ENCODE results near the gene ACADS.

DNA sequence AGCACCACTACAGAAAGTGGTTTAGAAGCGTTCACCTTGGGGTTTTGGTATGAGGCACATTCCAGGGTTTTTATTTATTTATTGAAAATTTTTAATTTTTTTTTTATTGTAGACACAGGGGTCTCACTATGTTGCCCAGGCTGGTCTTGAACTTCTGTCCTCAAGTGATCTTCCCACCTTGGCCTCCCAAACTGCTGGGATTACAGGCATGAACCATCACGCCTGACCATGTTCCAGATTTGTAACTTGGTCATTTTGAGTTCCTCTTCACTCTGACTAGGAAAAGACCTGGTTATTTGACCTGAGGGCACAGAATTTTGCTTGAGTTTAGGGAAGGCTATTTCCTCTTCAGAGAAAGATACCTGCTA is 35.6 kb upstream of the ACADS start:
- no peak for TF ChIP-seq SP1 (CRISPR knock-in tag; conservative IDR thresholded peaks at IDR 0.05)
- TF ChIP-seq, protein P1, sequence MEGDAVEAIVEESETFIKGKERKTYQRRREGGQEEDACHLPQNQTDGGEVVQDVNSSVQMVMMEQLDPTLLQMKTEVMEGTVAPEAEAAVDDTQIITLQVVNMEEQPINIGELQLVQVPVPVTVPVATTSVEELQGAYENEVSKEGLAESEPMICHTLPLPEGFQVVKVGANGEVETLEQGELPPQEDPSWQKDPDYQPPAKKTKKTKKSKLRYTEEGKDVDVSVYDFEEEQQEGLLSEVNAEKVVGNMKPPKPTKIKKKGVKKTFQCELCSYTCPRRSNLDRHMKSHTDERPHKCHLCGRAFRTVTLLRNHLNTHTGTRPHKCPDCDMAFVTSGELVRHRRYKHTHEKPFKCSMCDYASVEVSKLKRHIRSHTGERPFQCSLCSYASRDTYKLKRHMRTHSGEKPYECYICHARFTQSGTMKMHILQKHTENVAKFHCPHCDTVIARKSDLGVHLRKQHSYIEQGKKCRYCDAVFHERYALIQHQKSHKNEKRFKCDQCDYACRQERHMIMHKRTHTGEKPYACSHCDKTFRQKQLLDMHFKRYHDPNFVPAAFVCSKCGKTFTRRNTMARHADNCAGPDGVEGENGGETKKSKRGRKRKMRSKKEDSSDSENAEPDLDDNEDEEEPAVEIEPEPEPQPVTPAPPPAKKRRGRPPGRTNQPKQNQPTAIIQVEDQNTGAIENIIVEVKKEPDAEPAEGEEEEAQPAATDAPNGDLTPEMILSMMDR (IDR thresholded peaks at IDR 0.05) = no peak

Measured in WTC11 (cell line).